ENCODE results near the gene IGFLR1.
A peak's percentile ranks its signal among the peaks of the same experiment; 100 is the strongest.

IGFLR1 gene

GRCh38 chr19:35755550-35756376 is 13.5 kb upstream of the IGFLR1 start:
- peaks cover 10% of the 10 kb centered on the region for H3K36me3 ChIP-seq (replicated peaks)
- in situ Hi-C loops (cut with MboI; ENCODE audit: low sequenced_read_pairs) = no loop called here
- no peak for DNase-seq (ENCODE audit: low spot score in 2 of 2)
- H3K4me3 ChIP-seq = no peak overlapping the region
- no peaks in the 10 kb centered on the region for H3K9me3 ChIP-seq
- H3K4me1 ChIP-seq = peaks cover 6% of the 10 kb centered on the region; the same call in 1 of the 2 replicates
- no peaks in the 10 kb centered on the region for H3K27me3 ChIP-seq (ENCODE audit: low read depth)

GRCh38 chr19:35755131-35755549 is 12.9 kb upstream of the IGFLR1 start:
- peaks cover 9% of the 10 kb centered on the region; the same call in 1 of the 2 replicates for H3K36me3 ChIP-seq (replicated peaks)
- in situ Hi-C loops (cut with MboI; ENCODE audit: low sequenced_read_pairs) = no loop called here

GRCh38 chr19:35754370-35755130 is 12.3 kb upstream of the IGFLR1 start:
- no peaks in the 10 kb centered on the region for H3K27me3 ChIP-seq (ENCODE audit: low read depth)
- peaks cover 6% of the 10 kb centered on the region; the same call in 1 of the 2 replicates for H3K4me1 ChIP-seq
- in situ Hi-C loops (cut with MboI; ENCODE audit: low sequenced_read_pairs) = loop anchor here (5.0 kb wide), 1 partner anchor 178 kb away; no protein-coding TSS in a partner anchor
- H3K36me3 ChIP-seq (replicated peaks) = peaks cover 9% of the 10 kb centered on the region; the same call in 1 of the 2 replicates
- no peak overlapping the region for H3K4me3 ChIP-seq
- DNase-seq (ENCODE audit: low spot score in 2 of 2) = no peak
- no peaks in the 10 kb centered on the region for H3K9me3 ChIP-seq

More at GRCh38 chr19:35755131-35755549, 12.9 kb upstream of the IGFLR1 start:
- peaks cover 6% of the 10 kb centered on the region; the same call in 1 of the 2 replicates for H3K4me1 ChIP-seq
- no peak for DNase-seq (ENCODE audit: low spot score in 2 of 2)
- H3K9me3 ChIP-seq = no peaks in the 10 kb centered on the region
- no peaks in the 10 kb centered on the region for H3K27me3 ChIP-seq (ENCODE audit: low read depth)
- H3K4me3 ChIP-seq = no peak overlapping the region

- Histone ChIP-seq H3K27me3 (ENCODE audit: low read depth) (no peaks in the 10 kb centered on the region), H3K9me3 (no peaks in the 10 kb centered on the region), H3K4me3 (no peak overlapping the region), H3K36me3 (replicated peaks) (peaks cover 9% of the 10 kb centered on the region; the same call in 1 of the 2 replicates), H3K4me1 (peaks cover 6% of the 10 kb centered on the region; the same call in 1 of the 2 replicates)
- in situ Hi-C loops (cut with MboI; ENCODE audit: low sequenced_read_pairs) = loop anchor here (5.0 kb wide), 1 partner anchor 178 kb away; no protein-coding TSS in a partner anchor
- no peak for DNase-seq (ENCODE audit: low spot score in 2 of 2)
Measured at GRCh38 chr19:35753634-35754369, 11.6 kb upstream of the IGFLR1 start.

GRCh38 chr19:35752746-35753350 is 10.6 kb upstream of the IGFLR1 start:
- DNase-seq (ENCODE audit: low spot score in 2 of 2) = no peak
- Histone ChIP-seq H3K36me3 (replicated peaks) (peaks cover 9% of the 10 kb centered on the region), H3K9me3 (no peaks in the 10 kb centered on the region), H3K27me3 (ENCODE audit: low read depth) (no peaks in the 10 kb centered on the region), H3K4me3 (no peak overlapping the region), H3K4me1 (peaks cover 7% of the 10 kb centered on the region; the same call in 1 of the 2 replicates)
- in situ Hi-C loops (cut with MboI; ENCODE audit: low sequenced_read_pairs) = loop anchor here (5.0 kb wide), 1 partner anchor 179 kb away; no protein-coding TSS in a partner anchor

- in situ Hi-C loops (cut with MboI; ENCODE audit: low sequenced_read_pairs) = loop anchor here (5.0 kb wide), 1 partner anchor 180 kb away; no protein-coding TSS in a partner anchor
- no peaks in the 10 kb centered on the region for H3K27me3 ChIP-seq (ENCODE audit: low read depth)
- peaks cover 9% of the 10 kb centered on the region for H3K36me3 ChIP-seq (replicated peaks)
- no peak overlapping the region for H3K4me3 ChIP-seq
- peaks cover 6% of the 10 kb centered on the region; the same call in 1 of the 2 replicates for H3K4me1 ChIP-seq
- no peak for DNase-seq (ENCODE audit: low spot score in 2 of 2)
- no peaks in the 10 kb centered on the region for H3K9me3 ChIP-seq
Measured at GRCh38 chr19:35751839-35752745, 9.8 kb upstream of the IGFLR1 start.

- no peak for DNase-seq (ENCODE audit: low spot score in 2 of 2)
- Histone ChIP-seq H3K27me3 (ENCODE audit: low read depth) (no peaks in the 10 kb centered on the region), H3K36me3 (replicated peaks) (peaks cover 9% of the 10 kb centered on the region), H3K9me3 (no peaks in the 10 kb centered on the region), H3K4me3 (no peak overlapping the region), H3K4me1 (peaks cover 4% of the 10 kb centered on the region; the same call in 1 of the 2 replicates)
- in situ Hi-C loops (cut with MboI; ENCODE audit: low sequenced_read_pairs) = loop anchor here (5.0 kb wide), 1 partner anchor 182 kb away; no protein-coding TSS in a partner anchor
Measured at GRCh38 chr19:35750167-35750566, 7.9 kb upstream of the IGFLR1 start.

- in situ Hi-C loops (cut with MboI; ENCODE audit: low sequenced_read_pairs) = no loop called here
- Histone ChIP-seq H3K4me3 (peak within 1 kb of the TSS; percentile 78), H3K9me3 (no peaks in the 10 kb centered on the region), H3K4me1 (peaks cover 7% of the 10 kb centered on the region), H3K27me3 (ENCODE audit: low read depth) (no peaks in the 10 kb centered on the region), H3K36me3 (replicated peaks) (peaks cover 4% of the 10 kb centered on the region)
- DNase-seq (ENCODE audit: low spot score in 2 of 2) = peak; percentile 98 to 99
Measured at GRCh38 chr19:35748106-35749020, 6.1 kb upstream of the IGFLR1 start, which contains the start of gene LIN37. Gene LIN37, plus strand, starts transcription at chr19:35748576. Its CDS starts 149 bp downstream, at chr19:35748725.

GRCh38 chr19:35746531-35746930 is 4.3 kb upstream of the IGFLR1 start:
- no peak for DNase-seq (ENCODE audit: low spot score in 2 of 2)
- Histone ChIP-seq H3K36me3 (replicated peaks) (no peaks in the 10 kb centered on the region; the same call in none of the 2 replicates), H3K9me3 (no peaks in the 10 kb centered on the region), H3K27me3 (ENCODE audit: low read depth) (no peaks in the 10 kb centered on the region), H3K4me3 (peak overlapping the region; percentile 63), H3K4me1 (peaks cover 9% of the 10 kb centered on the region)
- in situ Hi-C loops (cut with MboI; ENCODE audit: low sequenced_read_pairs) = no loop called here

GRCh38 chr19:35746087-35746462 is 3.8 kb upstream of the IGFLR1 start:
- in situ Hi-C loops (cut with MboI; ENCODE audit: low sequenced_read_pairs) = no loop called here
- H3K9me3 ChIP-seq = no peaks in the 10 kb centered on the region
- H3K27me3 ChIP-seq (ENCODE audit: low read depth) = no peaks in the 10 kb centered on the region
- DNase-seq (ENCODE audit: low spot score in 2 of 2) = no peak
- H3K4me3 ChIP-seq = peak overlapping the region; percentile 63
- H3K36me3 ChIP-seq (replicated peaks) = no peaks in the 10 kb centered on the region; the same call in none of the 2 replicates
- H3K4me1 ChIP-seq = peaks cover 9% of the 10 kb centered on the region

- H3K36me3 ChIP-seq (replicated peaks) = no peaks in the 10 kb centered on the region; the same call in none of the 2 replicates
- DNase-seq (ENCODE audit: low spot score in 2 of 2) = peak; percentile 97 to 99
- in situ Hi-C loops (cut with MboI; ENCODE audit: low sequenced_read_pairs) = no loop called here
- peaks cover 9% of the 10 kb centered on the region for H3K4me1 ChIP-seq
- peak within 1 kb of the TSS; percentile 63 for H3K4me3 ChIP-seq
- H3K9me3 ChIP-seq = no peaks in the 10 kb centered on the region
- no peaks in the 10 kb centered on the region for H3K27me3 ChIP-seq (ENCODE audit: low read depth)
Measured at GRCh38 chr19:35745328-35746086, 3.3 kb upstream of the IGFLR1 start, which contains the start of the genes PSENEN and U2AF1L4. Gene PSENEN, plus strand, starts transcription at chr19:35745651. Its CDS starts 280 bp downstream, at chr19:35745931. Gene U2AF1L4, minus strand, starts transcription at chr19:35745418. Its CDS starts 27 bp downstream, at chr19:35745391.

All from HAP-1 (cell line).